Naive thymus-derived CD8-positive, alpha-beta T cell (primary cell): ENCODE data around the gene SMCHD1. TPM values are rescaled to one million over a fixed set of nuclear protein-coding genes. Genes with fewer than 3 reads are reported as not detected.
A peak's percentile ranks its signal among the peaks of the same experiment; 100 is the strongest.
"Not testable (repeated sequence)": the region's sequence is repeated elsewhere in the genome, so short reads cannot be mapped to it uniquely, and the experiment has no call there.

Source experiments
- ATAC-seq, 2 donors: fragments of 150-1000 bp; cut with Tn5 transposase in 1 of 2; sonication (Bioruptor Pico), chemical (Tn5 transposase) in 1 of 2; 1 replicate in 1 of 2; 2 replicates in 1 of 2; pipeline ENCODE4 v1.10.0; 2021; ENCODE audit warnings: mild to moderate bottlenecking in 2 of 2, moderate library complexity in 2 of 2
- POLR2A ChIA-PET: fragments of 350-600 bp; sonication (Branson Sonifier 250); formaldehyde crosslinking; loops from one replicate; lab custom pipeline; 2021; ENCODE audit warnings: antibody characterized with exemption; lab: Charles Lee
- DNase-seq, 10 donors: peaks; one replicate each; pipeline versions ENCODE4 v3.0.0 to v3.0.0-alpha.2; 2020 to 2022
- H3K27ac Mint-ChIP-seq, 10 donors: one replicate each; pipeline ENCODE4 v1.8.0; 2020 to 2022; ENCODE audit warnings: mild to moderate bottlenecking in 10 of 10, mixed read lengths in 10 of 10, moderate library complexity in 4 of 10, inconsistent platforms in 1 of 10
- H3K27me3 Mint-ChIP-seq, 5 donors: one replicate each; pipeline ENCODE4 v1.8.0; 2021 to 2022; ENCODE audit warnings: mixed read lengths in 5 of 5
- H3K36me3 Mint-ChIP-seq, 3 donors: one replicate each; pipeline ENCODE4 v1.8.0; 2020 to 2022; ENCODE audit warnings: mixed read lengths in 3 of 3, mild to moderate bottlenecking in 2 of 3, inconsistent platforms in 1 of 3
- H3K4me1 Mint-ChIP-seq, 4 donors: one replicate each; pipeline ENCODE4 v1.8.0; 2021 to 2022; ENCODE audit warnings: mixed read lengths in 4 of 4
- H3K4me3 Mint-ChIP-seq, 10 donors: one replicate each; pipeline ENCODE4 v1.8.0; 2020 to 2022; ENCODE audit warnings: mild to moderate bottlenecking in 10 of 10, mixed read lengths in 10 of 10, moderate library complexity in 6 of 10, inconsistent platforms in 1 of 10
- H3K9me3 Mint-ChIP-seq, 9 donors: one replicate each; pipeline ENCODE4 v1.8.0; 2020 to 2022; ENCODE audit warnings: mixed read lengths in 9 of 9, mild to moderate bottlenecking in 3 of 9, inconsistent platforms in 1 of 9, moderate library complexity in 1 of 9
- polyA plus RNA-seq, 3 donors: library from polyadenylated mRNA; unstranded; fragments of 300-500 nt; fragmentation: Illumina TruSeq; gene quantifications; one replicate each; pipeline ENCODE4 v1.2.3, GENCODE V29; 2021
- total RNA-seq, 8 experiments: library from RNA in 2 of 8; stranded (reverse) in 2 of 8; gene quantifications; one replicate each; pipeline ENCODE4 v1.2.3 and lab custom pipeline; 2021 to 2026

The SMCHD1 gene
- total and polyA plus RNA-seq, 5 experiments from 2014 or later = 27.7 to 215 (median 33.7) TPM

GRCh38 chr18:2823202-2823601 is 167.7 kb downstream of the SMCHD1 start:
- Mint-ChIP-seq H3K27me3 (peaks cover 0 to 2% (median 0%) of the 10 kb centered on the region in 5 donors), H3K4me1 (peaks cover 0 to 2% (median 0%) of the 10 kb centered on the region in 4 donors), H3K36me3 (peaks cover 0 to 4% (median 0%) of the 10 kb centered on the region in 3 donors), H3K27ac (peak overlapping the region in 1 of 10 donors; percentile 59), H3K9me3 (peaks cover 0 to 12% (median 4%) of the 10 kb centered on the region in 9 donors), H3K4me3 (no peak overlapping the region)
- POLR2A ChIA-PET = no interaction called here
- ATAC-seq = no peak
- no peak for DNase-seq

- POLR2A ChIA-PET = interaction anchor here (0.6 kb wide), 1 partner anchor 805 kb away, joined by 3 read pairs; no protein-coding TSS in a partner anchor
- no peak for DNase-seq
- ATAC-seq = no peak
- peaks cover 0 to 2% (median 0%) of the 10 kb centered on the region in 4 donors for H3K4me1 Mint-ChIP-seq
- peak overlapping the region in 1 of 10 donors; percentile 59 for H3K27ac Mint-ChIP-seq
- no peaks in the 10 kb centered on the region for H3K36me3 Mint-ChIP-seq
- no peak overlapping the region for H3K4me3 Mint-ChIP-seq
- peaks cover 0 to 2% (median 0%) of the 10 kb centered on the region in 5 donors for H3K27me3 Mint-ChIP-seq
- peaks cover 0 to 5% (median 0%) of the 10 kb centered on the region in 9 donors for H3K9me3 Mint-ChIP-seq
Measured at GRCh38 chr18:2823966-2824365, 168.4 kb downstream of the SMCHD1 start.

GRCh38 chr18:2824865-2825264 is 169.3 kb downstream of the SMCHD1 start:
- Mint-ChIP-seq H3K4me1 (peaks cover 0 to 2% (median 0%) of the 10 kb centered on the region in 4 donors), H3K9me3 (peaks cover 0 to 5% (median 0%) of the 10 kb centered on the region in 9 donors), H3K27ac (peak overlapping the region in 1 of 10 donors; percentile 83), H3K27me3 (peaks cover 0 to 2% (median 0%) of the 10 kb centered on the region in 5 donors), H3K36me3 (no peaks in the 10 kb centered on the region), H3K4me3 (no peak overlapping the region)
- POLR2A ChIA-PET = no interaction called here
- ATAC-seq (no peak), DNase-seq (no peak)

- H3K4me1 Mint-ChIP-seq = peaks cover 0 to 2% (median 0%) of the 10 kb centered on the region in 4 donors
- H3K27ac Mint-ChIP-seq = peak overlapping the region in 1 of 10 donors; percentile 27
- no peak for DNase-seq
- no peak overlapping the region for H3K4me3 Mint-ChIP-seq
- peaks cover 0 to 2% (median 0%) of the 10 kb centered on the region in 5 donors for H3K27me3 Mint-ChIP-seq
- H3K9me3 Mint-ChIP-seq = peaks cover 0 to 5% (median 0%) of the 10 kb centered on the region in 9 donors
- no peak for ATAC-seq
- POLR2A ChIA-PET = no interaction called here
- no peaks in the 10 kb centered on the region for H3K36me3 Mint-ChIP-seq
Measured at GRCh38 chr18:2825613-2826175, 170.2 kb downstream of the SMCHD1 start.

GRCh38 chr18:2826581-2826980 is 171.1 kb downstream of the SMCHD1 start:
- DNase-seq = no peak
- Mint-ChIP-seq H3K4me1 (no peaks in the 10 kb centered on the region), H3K27ac (no peak overlapping the region), H3K36me3 (no peaks in the 10 kb centered on the region), H3K4me3 (no peak overlapping the region), H3K27me3 (no peaks in the 10 kb centered on the region), H3K9me3 (peaks cover 0 to 5% (median 0%) of the 10 kb centered on the region in 9 donors)
- ATAC-seq = no peak
- POLR2A ChIA-PET = no interaction called here

GRCh38 chr18:2827061-2827460 is 171.5 kb downstream of the SMCHD1 start:
- H3K4me1 Mint-ChIP-seq = no peaks in the 10 kb centered on the region
- ATAC-seq (no peak), DNase-seq (no peak)
- H3K4me3 Mint-ChIP-seq = no peak overlapping the region
- H3K36me3 Mint-ChIP-seq = no peaks in the 10 kb centered on the region
- POLR2A ChIA-PET = no interaction called here
- H3K27me3 Mint-ChIP-seq = no peaks in the 10 kb centered on the region
- peaks cover 0 to 5% (median 0%) of the 10 kb centered on the region in 9 donors for H3K9me3 Mint-ChIP-seq
- no peak overlapping the region for H3K27ac Mint-ChIP-seq

- POLR2A ChIA-PET = interaction anchor here (0.6 kb wide), 1 partner anchor 53 kb away, joined by 4 read pairs; no protein-coding TSS in a partner anchor
- not testable (repeated sequence) for DNase-seq, ATAC-seq, H3K27ac Mint-ChIP-seq, H3K4me3 Mint-ChIP-seq, H3K4me1 Mint-ChIP-seq, H3K27me3 Mint-ChIP-seq
- Mint-ChIP-seq H3K36me3 (peaks cover 0 to 20% (median 14%) of the 10 kb centered on the region in 3 donors), H3K9me3 (peaks cover 4 to 22% (median 13%) of the 10 kb centered on the region in 9 donors)
Measured at GRCh38 chr18:2836118-2836517, 180.6 kb downstream of the SMCHD1 start.

- H3K4me3 Mint-ChIP-seq, DNase-seq, POLR2A ChIA-PET, ATAC-seq, H3K27me3 Mint-ChIP-seq, H3K27ac Mint-ChIP-seq, H3K4me1 Mint-ChIP-seq: not testable (repeated sequence)
- peaks cover 4 to 22% (median 13%) of the 10 kb centered on the region in 9 donors for H3K9me3 Mint-ChIP-seq
- peaks cover 0 to 20% (median 14%) of the 10 kb centered on the region in 3 donors for H3K36me3 Mint-ChIP-seq
Measured at GRCh38 chr18:2837290-2837689, 181.8 kb downstream of the SMCHD1 start.

GRCh38 chr18:2839202-2839601 is 183.7 kb downstream of the SMCHD1 start:
- DNase-seq = no peak
- H3K27ac Mint-ChIP-seq = peak overlapping the region in 1 of 10 donors; percentile 14
- H3K36me3 Mint-ChIP-seq = peaks cover 0 to 20% (median 14%) of the 10 kb centered on the region in 3 donors
- POLR2A ChIA-PET = no interaction called here
- peaks cover 4 to 22% (median 13%) of the 10 kb centered on the region in 9 donors for H3K9me3 Mint-ChIP-seq
- peaks cover 0 to 3% (median 0%) of the 10 kb centered on the region in 4 donors for H3K4me1 Mint-ChIP-seq
- H3K4me3 Mint-ChIP-seq = no peak overlapping the region
- H3K27me3 Mint-ChIP-seq = peaks cover 0 to 3% (median 1%) of the 10 kb centered on the region in 5 donors
- no peak for ATAC-seq

- DNase-seq (no peak), ATAC-seq (no peak)
- Mint-ChIP-seq H3K36me3 (peaks cover 0 to 20% (median 14%) of the 10 kb centered on the region in 3 donors), H3K4me1 (peaks cover 0 to 5% (median 0%) of the 10 kb centered on the region in 4 donors), H3K4me3 (no peak overlapping the region), H3K27me3 (peaks cover 0 to 4% (median 3%) of the 10 kb centered on the region in 5 donors), H3K27ac (no peak overlapping the region), H3K9me3 (peaks cover 4 to 22% (median 13%) of the 10 kb centered on the region in 9 donors)
- POLR2A ChIA-PET = no interaction called here
Measured at GRCh38 chr18:2840521-2840920, 185.0 kb downstream of the SMCHD1 start.

GRCh38 chr18:2843146-2843545 is 187.6 kb downstream of the SMCHD1 start:
- Mint-ChIP-seq H3K9me3 (peaks cover 0 to 7% (median 4%) of the 10 kb centered on the region in 9 donors), H3K4me3 (no peak overlapping the region), H3K27ac (no peak overlapping the region), H3K4me1 (peaks cover 6 to 19% (median 14%) of the 10 kb centered on the region in 4 donors), H3K27me3 (peaks cover 9 to 20% (median 12%) of the 10 kb centered on the region in 5 donors), H3K36me3 (peaks cover 0 to 9% (median 4%) of the 10 kb centered on the region in 3 donors)
- no peak for DNase-seq
- POLR2A ChIA-PET = no interaction called here
- no peak for ATAC-seq

- DNase-seq (no peak), ATAC-seq (no peak)
- peaks cover 9 to 27% (median 23%) of the 10 kb centered on the region in 4 donors for H3K4me1 Mint-ChIP-seq
- peaks cover 0 to 2% (median 0%) of the 10 kb centered on the region in 9 donors for H3K9me3 Mint-ChIP-seq
- H3K36me3 Mint-ChIP-seq = peaks cover 0 to 7% (median 0%) of the 10 kb centered on the region in 3 donors
- peak overlapping the region in 4 of 10 donors; percentile 0 to 93 (median 10) for H3K4me3 Mint-ChIP-seq
- H3K27me3 Mint-ChIP-seq = peaks cover 18 to 38% (median 29%) of the 10 kb centered on the region in 5 donors
- H3K27ac Mint-ChIP-seq = peak overlapping the region in 1 of 10 donors; percentile 25
- POLR2A ChIA-PET = no interaction called here
Measured at GRCh38 chr18:2845172-2845571, 189.6 kb downstream of the SMCHD1 start.
